Breast epithelium (tissue), 3 donors: ENCODE data around the gene INO80E.

ENCODE experiments used
- CTCF ChIP-seq, 3 donors: fragments of 450-650 bp; IDR thresholded peaks; one replicate each; pipeline ENCODE4 v1.5.1; 2016 to 2017; ENCODE audit warnings: antibody characterized with exemption in 3 of 3, mild to moderate bottlenecking in 3 of 3, moderate library complexity in 3 of 3
- POLR2AphosphoS5 ChIP-seq, 3 donors: sonication (generic); formaldehyde crosslinking; IDR thresholded peaks; one replicate each; pipeline ENCODE4 v1.6.1; 2017; ENCODE audit warnings: antibody characterized with exemption in 3 of 3

DNA sequence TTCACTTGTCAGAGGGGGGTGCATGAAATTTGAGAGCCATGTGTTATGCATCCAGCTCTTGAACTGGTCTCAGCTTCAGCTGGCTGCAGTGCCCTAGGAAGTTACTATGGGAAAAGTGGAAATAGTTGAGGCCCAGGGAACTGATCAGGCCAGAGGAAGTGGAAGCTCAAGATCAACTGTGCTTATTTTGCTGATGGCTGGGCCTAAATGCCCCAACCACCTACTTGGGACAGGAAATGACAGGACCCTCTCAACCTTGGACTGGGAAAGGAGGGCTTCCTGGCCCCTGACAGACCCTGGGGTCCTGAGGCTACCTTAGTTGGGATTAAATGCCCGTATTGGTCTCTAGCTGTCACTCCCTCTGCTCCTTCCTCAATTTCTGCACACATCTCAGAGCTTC, 23.5 kb upstream of the INO80E start:
- no peak for TF ChIP-seq CTCF (IDR thresholded peaks at IDR 0.05)
- no peak for TF ChIP-seq POLR2AphosphoS5 (IDR thresholded peaks at IDR 0.05)
